WERI-Rb-1 (cell line): ENCODE results near the gene CWC22.

Source experiments
- DNase-seq: peaks from one replicate; pipeline ENCODE4 v3.0.0-alpha.2; 2020
- H3K27ac ChIP-seq: fragments of 250-450 bp; sonication (Bioruptor Pico); 2 replicates; pipeline ENCODE4 v1.5.1; 2020; ENCODE audit warnings: mild to moderate bottlenecking, moderate library complexity
- H3K27me3 ChIP-seq: fragments of 250-450 bp; sonication (Bioruptor Pico); 2 replicates; pipeline ENCODE4 v1.5.1; 2021; ENCODE audit warnings: mild to moderate bottlenecking, low read depth, moderate library complexity; ENCODE audit not compliant: insufficient read depth, severe bottlenecking
- H3K36me3 ChIP-seq: fragments of 250-450 bp; sonication (Bioruptor Pico); 2 replicates; pipeline ENCODE4 v1.5.1; 2020; ENCODE audit warnings: mild to moderate bottlenecking, moderate library complexity
- H3K4me3 ChIP-seq: 2 replicates; pipeline ENCODE4 v1.5.1; 2011; ENCODE audit warnings: low read depth, mild to moderate bottlenecking, control low read depth, low read length
- H3K9me3 ChIP-seq: fragments of 250-450 bp; sonication (Bioruptor Pico); 2 replicates; pipeline ENCODE4 v1.5.1; 2021; ENCODE audit warnings: mild to moderate bottlenecking, moderate library complexity; ENCODE audit not compliant: severe bottlenecking
- CTCF ChIP-seq: IDR thresholded peaks from 2 replicates; pipeline ENCODE4 v1.5.1; 2011; ENCODE audit warnings: low read depth, mild to moderate bottlenecking, control low read depth, inconsistent platforms, low read length

CWC22 gene

DNA sequence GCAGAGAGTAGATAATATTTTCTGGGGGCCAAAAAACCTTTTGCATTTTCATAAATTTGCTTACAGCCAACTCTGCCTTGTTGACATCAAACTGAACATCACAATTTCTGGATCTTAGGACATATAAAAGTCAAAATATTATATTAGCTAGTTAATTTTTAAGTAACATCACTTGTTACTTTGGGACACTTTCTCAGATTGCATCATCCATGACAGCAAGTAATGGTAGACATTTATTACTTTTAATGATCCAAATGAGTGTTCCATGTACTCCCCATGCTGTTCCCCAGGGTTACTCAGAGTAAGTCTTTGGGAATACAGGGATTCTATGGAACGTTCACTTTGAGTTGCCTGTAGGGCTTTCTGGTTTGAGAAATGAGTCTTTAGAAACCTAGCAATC lies 39.1 kb upstream of the CWC22 start:
- no peak overlapping the region for H3K4me3 ChIP-seq
- TF ChIP-seq CTCF = no peak
- H3K36me3 ChIP-seq = no peaks in the 10 kb centered on the region
- no peak for DNase-seq
- H3K27me3 ChIP-seq = no peaks in the 10 kb centered on the region
- no peaks in the 10 kb centered on the region for H3K9me3 ChIP-seq
- no peak overlapping the region for H3K27ac ChIP-seq

DNA sequence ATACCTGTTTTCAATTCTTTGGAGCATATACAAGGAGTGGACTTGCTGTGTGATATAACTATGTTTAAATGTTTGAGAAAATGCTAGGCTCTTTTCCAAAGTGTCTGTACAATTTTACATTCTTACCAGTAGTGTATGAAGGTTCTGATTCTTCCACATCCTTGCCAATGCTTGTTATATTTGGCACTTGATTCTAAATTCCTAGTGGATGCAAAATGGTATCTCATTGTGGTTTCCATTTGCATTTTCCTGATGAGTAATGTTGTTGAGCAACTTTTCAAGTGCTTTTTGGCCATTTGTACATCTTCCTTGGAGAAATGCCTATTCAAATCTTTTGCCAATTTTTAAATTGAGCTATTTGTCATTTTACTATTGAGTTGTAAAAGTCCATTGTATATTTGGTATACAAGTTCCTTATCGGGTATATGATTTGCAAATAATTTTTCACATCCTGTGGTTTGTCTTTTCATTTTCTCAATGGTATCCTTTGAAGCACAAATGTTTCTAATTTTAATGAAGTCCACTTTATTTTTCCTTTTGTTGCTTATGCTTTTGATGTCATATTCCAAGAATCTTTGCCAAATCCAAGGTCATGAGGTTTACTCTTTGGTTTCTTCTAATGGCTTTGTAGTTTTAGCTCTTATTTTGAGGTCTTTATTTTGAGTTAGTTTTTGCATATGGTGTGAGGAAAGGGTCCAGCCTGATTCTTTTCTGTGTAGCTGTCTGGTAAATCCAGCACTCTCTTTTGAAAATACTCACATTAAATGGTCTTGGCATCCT lies 33.2 kb upstream of the CWC22 start:
- Histone ChIP-seq H3K4me3 (no peak overlapping the region), H3K9me3 (no peaks in the 10 kb centered on the region), H3K27me3 (no peaks in the 10 kb centered on the region), H3K27ac (no peak overlapping the region), H3K36me3 (no peaks in the 10 kb centered on the region)
- TF ChIP-seq CTCF = no peak
- DNase-seq = no peak

DNA sequence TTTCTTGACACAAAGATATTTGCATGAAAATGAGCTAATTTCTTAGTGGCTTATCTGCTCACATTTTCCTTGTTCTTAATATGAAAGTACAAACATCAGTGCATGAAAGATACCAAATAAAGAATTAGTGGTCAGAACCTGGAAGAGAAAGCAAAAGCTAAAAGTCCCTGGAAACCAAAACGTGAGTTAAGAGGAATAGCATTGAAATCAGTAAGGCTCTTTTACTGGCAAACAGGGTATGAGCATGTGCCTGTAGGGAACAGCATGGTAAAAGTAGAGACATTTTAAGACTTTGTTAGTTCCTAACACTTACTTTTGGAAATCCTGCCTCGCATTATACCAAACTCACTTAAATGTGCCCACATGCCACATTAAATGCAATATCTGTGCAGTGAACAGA lies 31.9 kb upstream of the CWC22 start:
- no peaks in the 10 kb centered on the region for H3K27me3 ChIP-seq
- DNase-seq = no peak
- H3K36me3 ChIP-seq = no peaks in the 10 kb centered on the region
- H3K9me3 ChIP-seq = no peaks in the 10 kb centered on the region
- no peak overlapping the region for H3K27ac ChIP-seq
- H3K4me3 ChIP-seq = no peak overlapping the region
- no peak for TF ChIP-seq CTCF

GRCh38 chr2:180033993-180034894 lies 27.1 kb upstream of the CWC22 start:
- Histone ChIP-seq H3K36me3 (no peaks in the 10 kb centered on the region), H3K27ac (no peak overlapping the region), H3K27me3 (no peaks in the 10 kb centered on the region), H3K9me3 (no peaks in the 10 kb centered on the region), H3K4me3 (no peak overlapping the region)
- TF ChIP-seq CTCF = no peak
- DNase-seq = peak; percentile 34

DNA sequence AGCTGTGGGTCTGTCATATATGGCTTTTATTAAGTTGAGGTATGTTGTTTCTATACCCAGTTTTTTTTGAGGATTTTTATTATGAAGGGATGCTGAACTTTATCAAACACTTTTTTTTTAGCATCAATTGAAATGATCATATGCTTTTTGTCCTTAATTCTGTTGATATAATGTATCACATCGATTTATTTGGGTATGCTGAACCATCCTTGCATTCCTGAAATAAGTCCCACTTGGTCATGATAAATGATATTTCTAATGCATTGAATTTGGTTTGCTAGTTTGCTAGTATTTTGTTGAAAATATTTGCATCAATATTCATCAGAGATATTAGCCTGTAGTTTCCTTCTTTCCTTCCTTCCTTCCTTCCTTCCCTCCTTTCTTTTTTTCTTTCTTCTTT lies 22.5 kb upstream of the CWC22 start:
- Histone ChIP-seq H3K27ac (no peak overlapping the region), H3K36me3 (no peaks in the 10 kb centered on the region), H3K27me3 (no peaks in the 10 kb centered on the region), H3K4me3 (no peak overlapping the region), H3K9me3 (no peaks in the 10 kb centered on the region)
- DNase-seq = no peak
- TF ChIP-seq CTCF = no peak
